GM23338 (cell line): ENCODE measurements around the gene TSC2. TPM values are rescaled to one million over a fixed set of nuclear protein-coding genes. Genes with fewer than 3 reads are reported as not detected.

Source experiments
- ATAC-seq: fragments of 200-7000 bp; cut with Tn5 transposase; 3 replicates; pipeline ENCODE4 v1.9.1; 2020
- DNase-seq: peaks from one replicate; pipeline ENCODE4 v3.0.0-alpha.2; 2015; ENCODE audit warnings: low spot score
- H2AFZ ChIP-seq: fragments of 200-600 bp; sonication (generic); 2 replicates; pipeline ENCODE4 v1.8.0; 2016; ENCODE audit warnings: antibody characterized with exemption, mild to moderate bottlenecking, moderate library complexity
- H3F3A ChIP-seq: fragments of 200-600 bp; sonication (generic); replicated peaks from 2 replicates; pipeline ENCODE4 v1.8.0; 2017; ENCODE audit warnings: antibody characterized with exemption, mixed run types, low read depth
- H3K27ac ChIP-seq: fragments of 200-600 bp; sonication (generic); 2 replicates; pipeline ENCODE4 v1.6.1; 2016; ENCODE audit warnings: low read depth
- H3K27me3 ChIP-seq: fragments of 200-600 bp; sonication (generic); 2 replicates; pipeline ENCODE4 v1.8.0; 2016; ENCODE audit warnings: mild to moderate bottlenecking, mixed run types, moderate library complexity; ENCODE audit not compliant: insufficient read depth
- H3K36me3 ChIP-seq: fragments of 200-600 bp; sonication (generic); 2 replicates; pipeline ENCODE4 v1.8.0; 2016; ENCODE audit warnings: mild to moderate bottlenecking; ENCODE audit not compliant: insufficient read depth
- H3K4me1 ChIP-seq: fragments of 200-600 bp; sonication (generic); 2 replicates; pipeline ENCODE4 v1.8.0; 2016; ENCODE audit warnings: mild to moderate bottlenecking, moderate library complexity; ENCODE audit not compliant: insufficient read depth
- H3K4me2 ChIP-seq: fragments of 200-600 bp; sonication (generic); 2 replicates; pipeline ENCODE4 v1.7.1; 2017; ENCODE audit warnings: mixed run types
- H3K4me3 ChIP-seq: fragments of 200-600 bp; sonication (generic); 2 replicates; pipeline ENCODE4 v1.6.1; 2016; ENCODE audit warnings: mixed run types
- H3K79me2 ChIP-seq: fragments of 200-600 bp; sonication (generic); replicated peaks from 2 replicates; pipeline ENCODE4 v1.8.0; 2017; ENCODE audit warnings: mild to moderate bottlenecking; ENCODE audit not compliant: insufficient read depth
- H3K9me2 ChIP-seq: fragments of 200-600 bp; sonication (generic); 2 replicates; pipeline ENCODE4 v1.8.0; 2017; ENCODE audit not compliant: insufficient read depth
- H4K20me1 ChIP-seq: fragments of 200-600 bp; sonication (generic); replicated peaks from 2 replicates; pipeline ENCODE4 v1.8.0; 2017; ENCODE audit warnings: mild to moderate bottlenecking; ENCODE audit not compliant: insufficient read depth
- H3K27ac Mint-ChIP-seq: 2 replicates; pipeline ENCODE4 v1.8.0; 2020; ENCODE audit warnings: inconsistent platforms, mild to moderate bottlenecking, moderate library complexity, mixed read lengths
- H3K27me3 Mint-ChIP-seq: 3 replicates; pipeline ENCODE4 v1.8.0; 2022; ENCODE audit warnings: low read depth, mild to moderate bottlenecking, moderate library complexity, mixed read lengths, inconsistent platforms; ENCODE audit not compliant: insufficient read depth, poor library complexity
- H3K36me3 Mint-ChIP-seq: 3 replicates; pipeline ENCODE4 v1.8.0; 2021; ENCODE audit warnings: low read depth, mild to moderate bottlenecking, inconsistent platforms, moderate library complexity, mixed read lengths
- H3K4me1 Mint-ChIP-seq: 3 replicates; pipeline ENCODE4 v1.8.0; 2020; ENCODE audit warnings: mild to moderate bottlenecking, inconsistent platforms, mixed read lengths
- H3K4me3 Mint-ChIP-seq: 3 replicates; pipeline ENCODE4 v1.8.0; 2021; ENCODE audit warnings: moderate library complexity, mild to moderate bottlenecking, inconsistent platforms, mixed read lengths
- H3K9me3 Mint-ChIP-seq: 3 replicates; pipeline ENCODE4 v1.8.0; 2020; ENCODE audit warnings: moderate library complexity, mild to moderate bottlenecking, inconsistent platforms, mixed read lengths
- CREB1 ChIP-seq: fragments of 250-450 bp; sonication (Bioruptor Pico); IDR thresholded peaks from 2 replicates; pipeline ENCODE4 v1.5.0; 2020; ENCODE audit warnings: low read depth, mild to moderate bottlenecking, moderate library complexity
- EZH2 ChIP-seq: fragments of 200-600 bp; sonication (generic); IDR thresholded peaks from one replicate; pipeline ENCODE4 v1.8.0; 2017; ENCODE audit warnings: antibody characterized with exemption, mild to moderate bottlenecking, low read depth; ENCODE audit not compliant: unreplicated experiment
- JUNB ChIP-seq: IDR thresholded peaks from one replicate; pipeline ENCODE4 v1.6.1; 2016; ENCODE audit warnings: antibody characterized with exemption; ENCODE audit not compliant: unreplicated experiment
- NANOG ChIP-seq: IDR thresholded peaks from 2 replicates; pipeline ENCODE4 v1.6.1; 2016; ENCODE audit warnings: antibody characterized with exemption, borderline replicate concordance
- POLR2AphosphoS5 ChIP-seq: IDR thresholded peaks from 2 replicates; pipeline ENCODE4 v1.6.1; 2016; ENCODE audit warnings: antibody characterized with exemption, low read depth
- STAT1 ChIP-seq: IDR thresholded peaks from one replicate; pipeline ENCODE4 v1.6.1; 2016; ENCODE audit warnings: antibody characterized with exemption; ENCODE audit not compliant: unreplicated experiment
- ZNF114 ChIP-seq: fragments of 250-450 bp; sonication (Bioruptor Pico); IDR thresholded peaks from 2 replicates; pipeline ENCODE4 v1.5.0; 2020; ENCODE audit warnings: mild to moderate bottlenecking, moderate library complexity
- ZNF331 ChIP-seq: fragments of 250-450 bp; sonication (Bioruptor Pico); IDR thresholded peaks from 2 replicates; pipeline ENCODE4 v1.5.0; 2020; ENCODE audit warnings: low read depth, mild to moderate bottlenecking, moderate library complexity
- polyA plus RNA-seq: library from polyadenylated mRNA; unstranded; fragments of >200 nt; fragmentation: Nextera tagmentation; extraction: Ambion mirVana; gene quantifications from 2 replicates; pipeline ENCODE4 v1.2.1, GENCODE V29; 2016
- total RNA-seq: library from RNA; depleted of rRNA; stranded (reverse); fragments of >200 nt; shearing (Covaris generic); gene quantifications from 2 replicates; pipeline ENCODE4 v1.2.3, GENCODE V29; 2014
- TF ChIP-seq, protein P1 (sequence below): IDR thresholded peaks from 2 replicates; pipeline ENCODE4 v1.6.1; 2016; ENCODE audit warnings: antibody characterized with exemption
- TF ChIP-seq, protein P2 (sequence below): fragments of 250-450 bp; sonication (Bioruptor Pico); IDR thresholded peaks from 2 replicates; pipeline ENCODE4 v1.5.0; 2020; ENCODE audit warnings: mild to moderate bottlenecking, moderate library complexity
- TF ChIP-seq, protein P3 (sequence below): IDR thresholded peaks from one replicate; pipeline ENCODE4 v1.6.1; 2018; ENCODE audit warnings: antibody characterized with exemption; ENCODE audit not compliant: unreplicated experiment
- TF ChIP-seq, protein P4 (sequence below), 2 experiments: fragments of 200-600 bp in 1 of 2; sonication (generic) in 1 of 2; conservative IDR thresholded peaks; 2 replicates each; pipeline versions ENCODE4 v1.5.1 to v1.6.1; 2016 to 2017; ENCODE audit warnings: antibody characterized with exemption in 2 of 2, low read depth in 2 of 2, mild to moderate bottlenecking in 2 of 2, moderate library complexity in 1 of 2

The TSC2 gene
- total and polyA plus RNA-seq, 2 experiments from 2014 or later: 40.5 to 93.0 TPM

DNA sequence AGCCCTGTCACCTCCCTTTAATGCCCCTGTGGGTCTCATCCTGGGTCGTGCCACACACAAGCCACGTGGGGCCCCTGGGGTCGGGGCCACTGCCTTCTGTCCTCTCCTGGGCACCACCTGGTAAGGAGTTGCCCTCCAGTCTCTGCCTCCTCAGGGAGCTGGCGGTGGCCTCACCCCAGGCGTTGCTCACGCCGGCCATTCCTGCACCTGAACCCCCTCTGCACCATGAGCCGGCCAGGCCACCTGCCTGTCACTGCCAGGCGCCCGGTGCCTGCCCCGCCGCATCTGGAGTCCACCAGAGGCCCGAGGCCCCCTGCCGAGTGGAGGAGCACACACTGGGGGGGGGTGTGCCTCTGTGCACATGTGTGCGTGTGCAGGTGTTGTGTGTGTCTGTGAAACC, 10.7 kb upstream of the TSC2 start:
- ATAC-seq: no peak
- Histone ChIP-seq H3K27me3 (no peaks in the 10 kb centered on the region), H3K79me2 (no peaks in the 10 kb centered on the region), H3K4me3 (no peak overlapping the region), H3K27ac (no peak overlapping the region), H2AFZ (no peak overlapping the region), H3K9me2 (no peaks in the 10 kb centered on the region), H3K4me2 (no peak overlapping the region), H4K20me1 (peaks cover 3% of the 10 kb centered on the region; the same call in 1 of the 2 replicates), H3K4me1 (no peaks in the 10 kb centered on the region), H3K36me3 (no peaks in the 10 kb centered on the region), H3F3A (no peaks in the 10 kb centered on the region)
- H3K27me3 Mint-ChIP-seq: peaks cover 10% of the 10 kb centered on the region
- H3K4me3 Mint-ChIP-seq: no peak overlapping the region
- no peaks in the 10 kb centered on the region for H3K9me3 Mint-ChIP-seq
- H3K4me1 Mint-ChIP-seq: peaks cover 8% of the 10 kb centered on the region
- DNase-seq: no peak
- H3K27ac Mint-ChIP-seq: no peak overlapping the region
- no peak for TF ChIP-seq JUNB
- no peak for TF ChIP-seq ZNF331
- no peak for TF ChIP-seq EZH2
- no peak for TF ChIP-seq POLR2AphosphoS5
- TF ChIP-seq CREB1 (CRISPR knock-in tag): no peak
- no peak for TF ChIP-seq ZNF114 (CRISPR knock-in tag)
- TF ChIP-seq, protein P1, sequence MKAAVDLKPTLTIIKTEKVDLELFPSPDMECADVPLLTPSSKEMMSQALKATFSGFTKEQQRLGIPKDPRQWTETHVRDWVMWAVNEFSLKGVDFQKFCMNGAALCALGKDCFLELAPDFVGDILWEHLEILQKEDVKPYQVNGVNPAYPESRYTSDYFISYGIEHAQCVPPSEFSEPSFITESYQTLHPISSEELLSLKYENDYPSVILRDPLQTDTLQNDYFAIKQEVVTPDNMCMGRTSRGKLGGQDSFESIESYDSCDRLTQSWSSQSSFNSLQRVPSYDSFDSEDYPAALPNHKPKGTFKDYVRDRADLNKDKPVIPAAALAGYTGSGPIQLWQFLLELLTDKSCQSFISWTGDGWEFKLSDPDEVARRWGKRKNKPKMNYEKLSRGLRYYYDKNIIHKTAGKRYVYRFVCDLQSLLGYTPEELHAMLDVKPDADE: no peak
- TF ChIP-seq, protein P2, sequence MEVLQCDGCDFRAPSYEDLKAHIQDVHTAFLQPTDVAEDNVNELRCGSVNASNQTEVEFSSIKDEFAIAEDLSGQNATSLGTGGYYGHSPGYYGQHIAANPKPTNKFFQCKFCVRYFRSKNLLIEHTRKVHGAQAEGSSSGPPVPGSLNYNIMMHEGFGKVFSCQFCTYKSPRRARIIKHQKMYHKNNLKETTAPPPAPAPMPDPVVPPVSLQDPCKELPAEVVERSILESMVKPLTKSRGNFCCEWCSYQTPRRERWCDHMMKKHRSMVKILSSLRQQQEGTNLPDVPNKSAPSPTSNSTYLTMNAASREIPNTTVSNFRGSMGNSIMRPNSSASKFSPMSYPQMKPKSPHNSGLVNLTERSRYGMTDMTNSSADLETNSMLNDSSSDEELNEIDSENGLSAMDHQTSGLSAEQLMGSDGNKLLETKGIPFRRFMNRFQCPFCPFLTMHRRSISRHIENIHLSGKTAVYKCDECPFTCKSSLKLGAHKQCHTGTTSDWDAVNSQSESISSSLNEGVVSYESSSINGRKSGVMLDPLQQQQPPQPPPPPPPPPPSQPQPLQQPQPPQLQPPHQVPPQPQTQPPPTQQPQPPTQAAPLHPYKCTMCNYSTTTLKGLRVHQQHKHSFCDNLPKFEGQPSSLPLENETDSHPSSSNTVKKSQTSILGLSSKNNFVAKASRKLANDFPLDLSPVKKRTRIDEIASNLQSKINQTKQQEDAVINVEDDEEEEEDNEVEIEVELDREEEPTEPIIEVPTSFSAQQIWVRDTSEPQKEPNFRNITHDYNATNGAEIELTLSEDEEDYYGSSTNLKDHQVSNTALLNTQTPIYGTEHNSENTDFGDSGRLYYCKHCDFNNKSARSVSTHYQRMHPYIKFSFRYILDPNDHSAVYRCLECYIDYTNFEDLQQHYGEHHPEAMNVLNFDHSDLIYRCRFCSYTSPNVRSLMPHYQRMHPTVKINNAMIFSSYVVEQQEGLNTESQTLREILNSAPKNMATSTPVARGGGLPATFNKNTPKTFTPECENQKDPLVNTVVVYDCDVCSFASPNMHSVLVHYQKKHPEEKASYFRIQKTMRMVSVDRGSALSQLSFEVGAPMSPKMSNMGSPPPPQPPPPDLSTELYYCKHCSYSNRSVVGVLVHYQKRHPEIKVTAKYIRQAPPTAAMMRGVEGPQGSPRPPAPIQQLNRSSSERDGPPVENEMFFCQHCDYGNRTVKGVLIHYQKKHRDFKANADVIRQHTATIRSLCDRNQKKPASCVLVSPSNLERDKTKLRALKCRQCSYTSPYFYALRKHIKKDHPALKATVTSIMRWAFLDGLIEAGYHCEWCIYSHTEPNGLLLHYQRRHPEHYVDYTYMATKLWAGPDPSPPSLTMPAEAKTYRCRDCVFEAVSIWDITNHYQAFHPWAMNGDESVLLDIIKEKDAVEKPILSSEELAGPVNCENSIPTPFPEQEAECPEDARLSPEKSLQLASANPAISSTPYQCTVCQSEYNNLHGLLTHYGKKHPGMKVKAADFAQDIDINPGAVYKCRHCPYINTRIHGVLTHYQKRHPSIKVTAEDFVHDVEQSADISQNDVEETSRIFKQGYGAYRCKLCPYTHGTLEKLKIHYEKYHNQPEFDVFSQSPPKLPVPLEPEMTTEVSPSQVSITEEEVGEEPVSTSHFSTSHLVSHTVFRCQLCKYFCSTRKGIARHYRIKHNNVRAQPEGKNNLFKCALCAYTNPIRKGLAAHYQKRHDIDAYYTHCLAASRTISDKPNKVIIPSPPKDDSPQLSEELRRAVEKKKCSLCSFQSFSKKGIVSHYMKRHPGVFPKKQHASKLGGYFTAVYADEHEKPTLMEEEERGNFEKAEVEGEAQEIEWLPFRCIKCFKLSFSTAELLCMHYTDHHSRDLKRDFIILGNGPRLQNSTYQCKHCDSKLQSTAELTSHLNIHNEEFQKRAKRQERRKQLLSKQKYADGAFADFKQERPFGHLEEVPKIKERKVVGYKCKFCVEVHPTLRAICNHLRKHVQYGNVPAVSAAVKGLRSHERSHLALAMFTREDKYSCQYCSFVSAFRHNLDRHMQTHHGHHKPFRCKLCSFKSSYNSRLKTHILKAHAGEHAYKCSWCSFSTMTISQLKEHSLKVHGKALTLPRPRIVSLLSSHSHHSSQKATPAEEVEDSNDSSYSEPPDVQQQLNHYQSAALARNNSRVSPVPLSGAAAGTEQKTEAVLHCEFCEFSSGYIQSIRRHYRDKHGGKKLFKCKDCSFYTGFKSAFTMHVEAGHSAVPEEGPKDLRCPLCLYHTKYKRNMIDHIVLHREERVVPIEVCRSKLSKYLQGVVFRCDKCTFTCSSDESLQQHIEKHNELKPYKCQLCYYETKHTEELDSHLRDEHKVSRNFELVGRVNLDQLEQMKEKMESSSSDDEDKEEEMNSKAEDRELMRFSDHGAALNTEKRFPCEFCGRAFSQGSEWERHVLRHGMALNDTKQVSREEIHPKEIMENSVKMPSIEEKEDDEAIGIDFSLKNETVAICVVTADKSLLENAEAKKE: no peak
- no peak for TF ChIP-seq NANOG
- TF ChIP-seq, protein P3, sequence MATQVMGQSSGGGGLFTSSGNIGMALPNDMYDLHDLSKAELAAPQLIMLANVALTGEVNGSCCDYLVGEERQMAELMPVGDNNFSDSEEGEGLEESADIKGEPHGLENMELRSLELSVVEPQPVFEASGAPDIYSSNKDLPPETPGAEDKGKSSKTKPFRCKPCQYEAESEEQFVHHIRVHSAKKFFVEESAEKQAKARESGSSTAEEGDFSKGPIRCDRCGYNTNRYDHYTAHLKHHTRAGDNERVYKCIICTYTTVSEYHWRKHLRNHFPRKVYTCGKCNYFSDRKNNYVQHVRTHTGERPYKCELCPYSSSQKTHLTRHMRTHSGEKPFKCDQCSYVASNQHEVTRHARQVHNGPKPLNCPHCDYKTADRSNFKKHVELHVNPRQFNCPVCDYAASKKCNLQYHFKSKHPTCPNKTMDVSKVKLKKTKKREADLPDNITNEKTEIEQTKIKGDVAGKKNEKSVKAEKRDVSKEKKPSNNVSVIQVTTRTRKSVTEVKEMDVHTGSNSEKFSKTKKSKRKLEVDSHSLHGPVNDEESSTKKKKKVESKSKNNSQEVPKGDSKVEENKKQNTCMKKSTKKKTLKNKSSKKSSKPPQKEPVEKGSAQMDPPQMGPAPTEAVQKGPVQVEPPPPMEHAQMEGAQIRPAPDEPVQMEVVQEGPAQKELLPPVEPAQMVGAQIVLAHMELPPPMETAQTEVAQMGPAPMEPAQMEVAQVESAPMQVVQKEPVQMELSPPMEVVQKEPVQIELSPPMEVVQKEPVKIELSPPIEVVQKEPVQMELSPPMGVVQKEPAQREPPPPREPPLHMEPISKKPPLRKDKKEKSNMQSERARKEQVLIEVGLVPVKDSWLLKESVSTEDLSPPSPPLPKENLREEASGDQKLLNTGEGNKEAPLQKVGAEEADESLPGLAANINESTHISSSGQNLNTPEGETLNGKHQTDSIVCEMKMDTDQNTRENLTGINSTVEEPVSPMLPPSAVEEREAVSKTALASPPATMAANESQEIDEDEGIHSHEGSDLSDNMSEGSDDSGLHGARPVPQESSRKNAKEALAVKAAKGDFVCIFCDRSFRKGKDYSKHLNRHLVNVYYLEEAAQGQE: no peak
- TF ChIP-seq, protein P4, sequence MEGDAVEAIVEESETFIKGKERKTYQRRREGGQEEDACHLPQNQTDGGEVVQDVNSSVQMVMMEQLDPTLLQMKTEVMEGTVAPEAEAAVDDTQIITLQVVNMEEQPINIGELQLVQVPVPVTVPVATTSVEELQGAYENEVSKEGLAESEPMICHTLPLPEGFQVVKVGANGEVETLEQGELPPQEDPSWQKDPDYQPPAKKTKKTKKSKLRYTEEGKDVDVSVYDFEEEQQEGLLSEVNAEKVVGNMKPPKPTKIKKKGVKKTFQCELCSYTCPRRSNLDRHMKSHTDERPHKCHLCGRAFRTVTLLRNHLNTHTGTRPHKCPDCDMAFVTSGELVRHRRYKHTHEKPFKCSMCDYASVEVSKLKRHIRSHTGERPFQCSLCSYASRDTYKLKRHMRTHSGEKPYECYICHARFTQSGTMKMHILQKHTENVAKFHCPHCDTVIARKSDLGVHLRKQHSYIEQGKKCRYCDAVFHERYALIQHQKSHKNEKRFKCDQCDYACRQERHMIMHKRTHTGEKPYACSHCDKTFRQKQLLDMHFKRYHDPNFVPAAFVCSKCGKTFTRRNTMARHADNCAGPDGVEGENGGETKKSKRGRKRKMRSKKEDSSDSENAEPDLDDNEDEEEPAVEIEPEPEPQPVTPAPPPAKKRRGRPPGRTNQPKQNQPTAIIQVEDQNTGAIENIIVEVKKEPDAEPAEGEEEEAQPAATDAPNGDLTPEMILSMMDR (conservative IDR thresholded peaks at IDR 0.05; ENCODE audit: low read depth in 2 of 2): no peak
- TF ChIP-seq STAT1: no peak
- H3K36me3 Mint-ChIP-seq: no peaks in the 10 kb centered on the region
